Measurements from ENCODE around the gene TCOF1.

GRCh38 chr5:150404535-150404934 lies 47.0 kb downstream of the TCOF1 start:
- TF ChIP-seq CTCF (IDR thresholded peaks at IDR 0.05) = no peak
- TF ChIP-seq POLR2A (IDR thresholded peaks at IDR 0.05) = no peak
